Measurements from ENCODE around the gene SCGB2B2. TPM values are rescaled to one million over a fixed set of nuclear protein-coding genes. Genes with fewer than 3 reads are reported as not detected.
"Not testable (repeated sequence)": the region's sequence is repeated elsewhere in the genome, so short reads cannot be mapped to it uniquely, and the experiment has no call there.

SCGB2B2 gene
- total RNA-seq, 1 experiment from 2014 or later = not detected

DNA sequence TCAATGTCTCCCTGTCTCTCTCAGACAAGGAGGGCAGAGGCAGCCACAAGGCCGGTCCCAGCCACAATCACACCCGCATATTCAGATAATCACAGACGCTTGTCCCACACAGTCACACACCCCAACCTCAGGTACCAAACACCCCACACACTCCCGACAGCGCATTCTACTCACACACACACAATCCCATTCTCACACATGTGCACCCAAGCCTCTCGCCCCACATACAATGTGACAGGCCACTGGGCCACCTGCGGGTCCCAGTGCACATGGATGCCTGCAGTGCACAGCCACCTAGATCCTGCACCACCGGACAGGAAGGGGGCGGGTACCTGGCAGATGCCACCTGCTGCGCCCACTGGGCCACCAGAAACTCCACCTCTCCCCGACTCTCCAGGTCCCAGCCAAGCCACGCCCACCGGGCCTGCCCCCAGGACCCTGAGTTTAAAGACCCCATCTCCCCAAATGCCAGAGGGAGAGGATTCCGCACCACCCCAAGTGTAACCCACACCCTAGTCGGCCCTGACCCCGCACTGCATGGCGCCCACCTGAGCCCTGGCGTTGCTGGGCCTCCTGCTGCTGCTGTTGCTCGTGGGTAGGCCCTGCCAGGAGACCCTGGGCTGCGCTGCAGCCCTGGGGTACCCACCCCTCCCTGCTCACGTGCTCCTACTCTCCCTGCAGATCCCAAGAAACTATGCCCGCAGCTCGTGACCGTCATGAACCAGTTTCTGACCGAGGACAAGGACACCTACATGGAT, 10.6 kb downstream of the SCGB2B2 start:
- Histone ChIP-seq H3K4me3 (no peak overlapping the region), H3K27ac (no peak overlapping the region), H3K27me3 (replicated peaks) (no peaks in the 10 kb centered on the region), H3K4me1 (replicated peaks) (peaks cover 13% of the 10 kb centered on the region), H3K36me3 (no peaks in the 10 kb centered on the region), H3K9me3 (replicated peaks) (no peaks in the 10 kb centered on the region)
- peak in 1 of 2 experiments; percentile 43 for DNase-seq (ENCODE audit: low read depth in 1 of 2, low spot score in 2 of 2)

DNA sequence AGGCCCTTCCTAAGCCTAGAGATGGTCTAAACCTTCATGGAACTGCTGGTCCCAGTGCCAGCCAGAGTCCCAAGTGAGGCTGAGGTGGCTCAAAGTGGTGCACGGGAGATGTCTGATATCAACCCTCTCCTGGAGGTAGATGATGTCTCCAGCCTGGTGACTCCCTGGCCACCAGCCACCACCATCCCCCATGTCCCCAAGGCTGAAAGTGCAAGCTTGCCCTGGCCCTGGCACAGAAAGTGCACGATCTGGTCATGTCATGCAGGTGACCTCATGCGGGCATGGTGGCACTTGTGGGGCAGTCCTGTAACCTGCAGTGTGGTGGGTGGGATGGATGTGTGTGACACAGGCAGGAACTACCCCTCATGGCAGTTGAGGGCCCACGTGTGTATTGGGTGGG, 11.7 kb downstream of the SCGB2B2 start:
- DNase-seq (ENCODE audit: low read depth in 1 of 2, low spot score in 2 of 2) = peak in 1 of 2 experiments; percentile 37
- peaks cover 13% of the 10 kb centered on the region for H3K4me1 ChIP-seq (replicated peaks)
- not testable (repeated sequence) for H3K27me3 ChIP-seq (replicated peaks); H3K27ac ChIP-seq; H3K4me3 ChIP-seq; H3K36me3 ChIP-seq; H3K9me3 ChIP-seq (replicated peaks)

DNA sequence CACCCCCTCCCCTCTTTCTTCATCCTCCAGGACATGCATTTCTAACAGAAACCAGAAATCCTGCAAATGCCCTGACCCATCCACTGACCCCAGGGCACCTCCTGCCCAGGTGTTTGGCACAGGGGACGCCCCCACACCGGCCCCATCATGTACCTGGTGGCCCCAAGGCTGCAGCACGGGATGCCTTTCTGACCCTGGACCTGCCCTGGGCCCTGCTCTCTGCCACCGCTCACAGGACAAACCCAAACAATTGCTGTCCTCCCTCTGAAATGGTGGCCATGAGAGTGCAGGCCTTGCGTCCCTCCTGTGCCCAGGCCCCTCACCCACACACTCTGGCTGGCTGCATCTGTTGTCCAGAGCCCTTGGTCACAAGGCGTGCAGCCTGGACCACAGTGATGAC, 12.1 kb downstream of the SCGB2B2 start:
- Histone ChIP-seq H3K4me3 (no peak overlapping the region), H3K9me3 (replicated peaks) (no peaks in the 10 kb centered on the region), H3K36me3 (no peaks in the 10 kb centered on the region), H3K27ac (no peak overlapping the region), H3K27me3 (replicated peaks) (no peaks in the 10 kb centered on the region), H3K4me1 (replicated peaks) (peaks cover 13% of the 10 kb centered on the region)
- DNase-seq (ENCODE audit: low read depth in 1 of 2, low spot score in 2 of 2) = peak in 1 of 2 experiments; percentile 23

GRCh38 chr19:34664168-34664567, 12.8 kb downstream of the SCGB2B2 start:
- no peaks in the 10 kb centered on the region for H3K27me3 ChIP-seq (replicated peaks)
- H3K27ac ChIP-seq = no peak overlapping the region
- no peaks in the 10 kb centered on the region for H3K36me3 ChIP-seq
- peaks cover 13% of the 10 kb centered on the region for H3K4me1 ChIP-seq (replicated peaks)
- H3K9me3 ChIP-seq (replicated peaks) = no peaks in the 10 kb centered on the region
- peak in 1 of 2 experiments; percentile 34 for DNase-seq (ENCODE audit: low read depth in 1 of 2, low spot score in 2 of 2)
- H3K4me3 ChIP-seq = no peak overlapping the region

DNA sequence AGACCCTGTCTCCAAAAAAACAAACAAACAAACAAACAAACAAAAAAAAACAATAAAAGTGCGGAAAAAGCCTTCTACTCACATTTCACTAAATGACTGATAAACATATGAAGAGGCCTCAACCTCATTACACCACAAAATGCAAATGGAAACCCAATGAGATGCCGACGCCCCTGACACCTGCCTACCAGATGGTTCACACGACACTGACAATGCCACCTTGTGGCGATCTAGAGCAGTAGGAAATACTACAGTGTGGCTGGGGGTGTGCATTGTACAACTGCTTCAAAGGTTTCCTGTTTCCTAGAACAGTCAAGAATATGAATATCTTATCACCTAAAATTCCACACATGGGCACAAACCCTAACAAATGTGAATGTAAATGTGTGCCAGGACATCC, 14.0 kb downstream of the SCGB2B2 start:
- Histone ChIP-seq H3K27ac (no peak overlapping the region), H3K9me3 (replicated peaks) (no peaks in the 10 kb centered on the region), H3K36me3 (no peaks in the 10 kb centered on the region), H3K27me3 (replicated peaks) (no peaks in the 10 kb centered on the region), H3K4me3 (no peak overlapping the region), H3K4me1 (replicated peaks) (peaks cover 12% of the 10 kb centered on the region)
- no peak for DNase-seq (ENCODE audit: low read depth in 1 of 2, low spot score in 2 of 2)

- no peaks in the 10 kb centered on the region for H3K4me1 ChIP-seq (replicated peaks)
- no peak for DNase-seq (ENCODE audit: low read depth in 1 of 2, low spot score in 2 of 2)
Observed at GRCh38 chr19:34661357-34661756, 15.6 kb downstream of the SCGB2B2 start.

DNA sequence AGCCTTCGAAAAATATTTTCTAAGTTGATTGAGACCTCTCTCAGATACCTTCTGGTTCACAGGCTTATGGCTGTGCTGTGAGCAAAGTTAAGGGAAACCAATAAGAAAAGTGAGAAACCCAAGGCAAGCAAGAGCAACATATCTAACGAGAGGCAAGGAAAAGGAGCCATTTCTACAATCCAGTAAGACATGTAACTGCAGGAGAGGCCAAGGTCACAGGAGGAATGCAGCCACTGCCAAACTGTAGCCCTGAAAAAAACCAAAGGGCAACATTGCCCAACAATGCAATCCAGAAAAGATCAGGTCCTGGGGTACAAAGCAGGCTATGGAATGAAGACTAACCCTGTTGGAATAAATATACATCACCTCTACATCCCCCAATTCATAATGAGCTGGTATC, 21.3 kb downstream of the SCGB2B2 start:
- peaks cover 4% of the 10 kb centered on the region for H3K9me3 ChIP-seq (replicated peaks)
- H3K4me1 ChIP-seq (replicated peaks) = no peaks in the 10 kb centered on the region
- no peak overlapping the region for H3K4me3 ChIP-seq
- H3K27ac ChIP-seq = no peak overlapping the region
- peaks cover 2% of the 10 kb centered on the region; the same call in 1 of the 2 replicates for H3K27me3 ChIP-seq (replicated peaks)
- no peak for DNase-seq (ENCODE audit: low read depth in 1 of 2, low spot score in 2 of 2)
- H3K36me3 ChIP-seq = no peaks in the 10 kb centered on the region

More at GRCh38 chr19:34661357-34661756, 15.6 kb downstream of the SCGB2B2 start:
- Histone ChIP-seq H3K27me3 (replicated peaks) (no peaks in the 10 kb centered on the region), H3K36me3 (no peaks in the 10 kb centered on the region), H3K4me3 (no peak overlapping the region), H3K27ac (no peak overlapping the region), H3K9me3 (replicated peaks) (no peaks in the 10 kb centered on the region)

DNA sequence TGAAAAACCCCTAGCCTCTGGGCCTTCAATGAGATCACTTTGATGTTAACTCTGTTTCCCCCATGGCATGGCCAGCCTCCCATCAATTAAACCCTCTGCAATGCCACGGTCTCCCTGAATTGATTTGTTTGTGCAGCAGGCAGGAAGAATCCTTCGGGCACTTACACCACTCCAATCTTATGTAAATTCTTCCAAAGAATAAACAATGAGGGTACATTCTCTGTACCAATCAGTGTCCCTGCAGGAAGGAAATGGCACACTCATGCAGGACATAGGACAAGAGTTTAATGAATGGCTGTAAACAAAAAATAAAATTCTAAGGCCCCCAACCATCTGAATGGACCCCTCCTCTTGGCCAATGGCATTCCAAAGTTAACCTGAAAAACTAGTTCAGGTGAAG, 22.2 kb downstream of the SCGB2B2 start:
- Histone ChIP-seq H3K4me1 (replicated peaks) (no peaks in the 10 kb centered on the region), H3K27me3 (replicated peaks) (peaks cover 2% of the 10 kb centered on the region; the same call in 1 of the 2 replicates), H3K36me3 (no peaks in the 10 kb centered on the region), H3K4me3 (no peak overlapping the region), H3K9me3 (replicated peaks) (peaks cover 4% of the 10 kb centered on the region), H3K27ac (no peak overlapping the region)
- DNase-seq (ENCODE audit: low read depth in 1 of 2, low spot score in 2 of 2) = no peak

- H3K4me1 ChIP-seq (replicated peaks) = no peaks in the 10 kb centered on the region
- peaks cover 2% of the 10 kb centered on the region; the same call in 1 of the 2 replicates for H3K27me3 ChIP-seq (replicated peaks)
- H3K36me3 ChIP-seq = no peaks in the 10 kb centered on the region
- H3K9me3 ChIP-seq (replicated peaks) = peaks cover 4% of the 10 kb centered on the region
- DNase-seq (ENCODE audit: low read depth in 1 of 2, low spot score in 2 of 2) = no peak
- H3K27ac ChIP-seq = no peak overlapping the region
- H3K4me3 ChIP-seq = no peak overlapping the region
Observed at GRCh38 chr19:34651747-34652146, 25.2 kb downstream of the SCGB2B2 start.

DNA sequence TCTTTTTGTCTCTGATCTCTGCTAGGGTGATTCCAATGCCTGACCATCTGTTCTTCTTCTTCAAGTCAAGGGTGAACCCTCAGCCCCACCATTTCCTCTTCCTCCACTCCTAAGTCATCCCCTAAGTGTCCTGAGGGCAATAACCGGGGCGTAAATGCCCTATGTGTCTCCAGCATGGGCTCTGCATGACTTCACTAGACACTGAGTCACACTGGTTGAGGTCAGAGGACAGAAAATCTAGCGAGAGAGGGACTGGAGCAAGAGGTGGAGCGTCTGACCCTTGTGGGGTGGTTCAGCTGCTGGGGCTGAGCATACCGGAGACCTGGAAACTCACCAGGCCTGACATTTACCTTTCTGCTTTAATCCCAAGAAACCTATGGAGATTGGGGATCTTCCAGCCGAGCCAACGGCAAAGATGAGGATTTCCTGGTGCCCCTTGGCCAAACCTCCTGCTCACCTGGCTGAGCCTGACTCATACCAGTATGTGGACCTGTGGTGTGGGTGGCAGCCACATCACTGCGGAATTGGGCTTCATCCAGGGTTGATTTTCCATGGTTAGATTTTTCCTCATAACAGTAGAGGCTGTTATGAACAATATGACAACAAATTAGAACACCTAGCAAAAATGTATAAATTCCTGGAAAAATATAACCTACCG, 26.9 kb downstream of the SCGB2B2 start:
- Histone ChIP-seq H3K36me3 (no peaks in the 10 kb centered on the region), H3K27ac (no peak overlapping the region), H3K4me1 (replicated peaks) (no peaks in the 10 kb centered on the region), H3K4me3 (no peak overlapping the region), H3K9me3 (replicated peaks) (peaks cover 4% of the 10 kb centered on the region), H3K27me3 (replicated peaks) (peaks cover 2% of the 10 kb centered on the region; the same call in 1 of the 2 replicates)
- no peak for DNase-seq (ENCODE audit: low read depth in 1 of 2, low spot score in 2 of 2)

- H3K4me3 ChIP-seq = no peak overlapping the region
- no peaks in the 10 kb centered on the region for H3K36me3 ChIP-seq
- no peaks in the 10 kb centered on the region for H3K9me3 ChIP-seq (replicated peaks)
- H3K4me1 ChIP-seq (replicated peaks) = no peaks in the 10 kb centered on the region
- no peak overlapping the region for H3K27ac ChIP-seq
- H3K27me3 ChIP-seq (replicated peaks) = no peaks in the 10 kb centered on the region
- DNase-seq (ENCODE audit: low read depth in 1 of 2, low spot score in 2 of 2) = no peak
Observed at GRCh38 chr19:34645551-34645950, 31.4 kb downstream of the SCGB2B2 start.

GRCh38 chr19:34644991-34645461, 31.9 kb downstream of the SCGB2B2 start:
- Histone ChIP-seq H3K4me3 (no peak overlapping the region), H3K4me1 (replicated peaks) (no peaks in the 10 kb centered on the region), H3K9me3 (replicated peaks) (no peaks in the 10 kb centered on the region), H3K36me3 (no peaks in the 10 kb centered on the region), H3K27ac (no peak overlapping the region), H3K27me3 (replicated peaks) (no peaks in the 10 kb centered on the region)
- DNase-seq (ENCODE audit: low read depth in 1 of 2, low spot score in 2 of 2) = no peak

- no peaks in the 10 kb centered on the region for H3K9me3 ChIP-seq (replicated peaks)
- DNase-seq (ENCODE audit: low read depth in 1 of 2, low spot score in 2 of 2) = no peak
Observed at GRCh38 chr19:34642241-34642640, 34.7 kb downstream of the SCGB2B2 start.

GRCh38 chr19:34639491-34640085, 37.4 kb downstream of the SCGB2B2 start:
- peak in 1 of 2 experiments; percentile 31 for DNase-seq (ENCODE audit: low read depth in 1 of 2, low spot score in 2 of 2)
- Histone ChIP-seq H3K9me3 (replicated peaks) (no peaks in the 10 kb centered on the region; the same call in 1 of the 2 replicates), H3K4me3 (no peak overlapping the region), H3K27ac (no peak overlapping the region), H3K36me3 (no peaks in the 10 kb centered on the region), H3K27me3 (replicated peaks) (no peaks in the 10 kb centered on the region), H3K4me1 (replicated peaks) (no peaks in the 10 kb centered on the region)

More at GRCh38 chr19:34642241-34642640, 34.7 kb downstream of the SCGB2B2 start:
- Histone ChIP-seq H3K4me3 (no peak overlapping the region), H3K4me1 (replicated peaks) (no peaks in the 10 kb centered on the region), H3K36me3 (no peaks in the 10 kb centered on the region), H3K27me3 (replicated peaks) (no peaks in the 10 kb centered on the region), H3K27ac (no peak overlapping the region)
